ENCODE results near the gene AVEN. TPM values are rescaled to one million over a fixed set of nuclear protein-coding genes. Genes with fewer than 3 reads are reported as not detected.
"Not testable (repeated sequence)": the region's sequence is repeated elsewhere in the genome, so short reads cannot be mapped to it uniquely, and the experiment has no call there.

Gene AVEN
- total RNA-seq, 2 experiments from 2014 or later = 14.9 to 15.3 TPM

GRCh38 chr15:34050385-34050784, 11.4 kb upstream of the AVEN start:
- H3K27me3 Mint-ChIP-seq, H3K4me3 Mint-ChIP-seq, H3K4me1 Mint-ChIP-seq, H3K27ac Mint-ChIP-seq, DNase-seq: not testable (repeated sequence)
- peaks cover 28% of the 10 kb centered on the region for H3K36me3 Mint-ChIP-seq
- H3K9me3 Mint-ChIP-seq = peaks cover 22% of the 10 kb centered on the region

GRCh38 chr15:34049112-34049511, 10.1 kb upstream of the AVEN start:
- Mint-ChIP-seq H3K27me3 (no peaks in the 10 kb centered on the region), H3K4me3 (no peak overlapping the region), H3K9me3 (peaks cover 22% of the 10 kb centered on the region), H3K27ac (no peak overlapping the region), H3K4me1 (no peaks in the 10 kb centered on the region), H3K36me3 (peaks cover 28% of the 10 kb centered on the region)
- no peak for DNase-seq

GRCh38 chr15:34047893-34048775, 9.1 kb upstream of the AVEN start:
- H3K27ac Mint-ChIP-seq = no peak overlapping the region
- H3K36me3 Mint-ChIP-seq = peaks cover 28% of the 10 kb centered on the region
- H3K4me3 Mint-ChIP-seq = no peak overlapping the region
- peaks cover 10% of the 10 kb centered on the region for H3K4me1 Mint-ChIP-seq
- H3K27me3 Mint-ChIP-seq = no peaks in the 10 kb centered on the region
- no peak for DNase-seq
- peaks cover 22% of the 10 kb centered on the region for H3K9me3 Mint-ChIP-seq

- Mint-ChIP-seq H3K36me3 (peaks cover 27% of the 10 kb centered on the region), H3K9me3 (peaks cover 21% of the 10 kb centered on the region), H3K4me1 (peaks cover 10% of the 10 kb centered on the region), H3K27me3 (no peaks in the 10 kb centered on the region), H3K27ac (no peak overlapping the region), H3K4me3 (no peak overlapping the region)
- no peak for DNase-seq
Observed at GRCh38 chr15:34046471-34047145, 7.6 kb upstream of the AVEN start.

GRCh38 chr15:34043813-34044212, 4.8 kb upstream of the AVEN start:
- Mint-ChIP-seq H3K27ac (no peak overlapping the region), H3K9me3 (no peaks in the 10 kb centered on the region), H3K36me3 (peaks cover 3% of the 10 kb centered on the region), H3K4me1 (peaks cover 21% of the 10 kb centered on the region), H3K4me3 (no peak overlapping the region), H3K27me3 (no peaks in the 10 kb centered on the region)
- DNase-seq = no peak

GRCh38 chr15:34043391-34043790, 4.4 kb upstream of the AVEN start:
- H3K4me3 Mint-ChIP-seq = no peak overlapping the region
- H3K27ac Mint-ChIP-seq = no peak overlapping the region
- H3K36me3 Mint-ChIP-seq = peaks cover 2% of the 10 kb centered on the region
- H3K4me1 Mint-ChIP-seq = peaks cover 21% of the 10 kb centered on the region
- no peaks in the 10 kb centered on the region for H3K27me3 Mint-ChIP-seq
- H3K9me3 Mint-ChIP-seq = no peaks in the 10 kb centered on the region
- no peak for DNase-seq

GRCh38 chr15:34039790-34040113, 748 bp upstream of the AVEN start:
- H3K4me3 Mint-ChIP-seq = peak overlapping the region; percentile 75
- H3K9me3 Mint-ChIP-seq = no peaks in the 10 kb centered on the region
- no peaks in the 10 kb centered on the region for H3K36me3 Mint-ChIP-seq
- H3K27ac Mint-ChIP-seq = peak overlapping the region; percentile 88
- H3K27me3 Mint-ChIP-seq = no peaks in the 10 kb centered on the region
- H3K4me1 Mint-ChIP-seq = peaks cover 24% of the 10 kb centered on the region
- DNase-seq = no peak

- DNase-seq = peak; percentile 78
Observed at GRCh38 chr15:34038023-34038870, 757 bp downstream of the AVEN start.

GRCh38 chr15:34031987-34032760, 6.8 kb downstream of the AVEN start:
- no peak for DNase-seq
- Mint-ChIP-seq H3K27ac (no peak overlapping the region), H3K27me3 (no peaks in the 10 kb centered on the region), H3K9me3 (peaks cover 3% of the 10 kb centered on the region), H3K4me3 (no peak overlapping the region), H3K36me3 (peaks cover 8% of the 10 kb centered on the region), H3K4me1 (peaks cover 13% of the 10 kb centered on the region)

More at GRCh38 chr15:34038023-34038870, 757 bp downstream of the AVEN start:
- Mint-ChIP-seq H3K4me1 (peaks cover 16% of the 10 kb centered on the region), H3K27me3 (no peaks in the 10 kb centered on the region), H3K4me3 (peak overlapping the region; percentile 91), H3K9me3 (no peaks in the 10 kb centered on the region), H3K36me3 (no peaks in the 10 kb centered on the region), H3K27ac (peak overlapping the region; percentile 88)

- Mint-ChIP-seq H3K27ac (no peak overlapping the region), H3K9me3 (peaks cover 3% of the 10 kb centered on the region), H3K36me3 (peaks cover 8% of the 10 kb centered on the region), H3K27me3 (no peaks in the 10 kb centered on the region), H3K4me3 (no peak overlapping the region), H3K4me1 (peaks cover 11% of the 10 kb centered on the region)
- DNase-seq = no peak
Observed at GRCh38 chr15:34027606-34028005, 11.4 kb downstream of the AVEN start.

- Mint-ChIP-seq H3K27me3 (no peaks in the 10 kb centered on the region), H3K4me3 (no peak overlapping the region), H3K4me1 (no peaks in the 10 kb centered on the region), H3K36me3 (peaks cover 13% of the 10 kb centered on the region), H3K27ac (no peak overlapping the region), H3K9me3 (peaks cover 3% of the 10 kb centered on the region)
- no peak for DNase-seq
Observed at GRCh38 chr15:34025252-34025651, 13.8 kb downstream of the AVEN start.

GRCh38 chr15:34023907-34024306, 15.1 kb downstream of the AVEN start:
- H3K27ac Mint-ChIP-seq = no peak overlapping the region
- H3K9me3 Mint-ChIP-seq = peaks cover 5% of the 10 kb centered on the region
- no peak for DNase-seq
- peaks cover 18% of the 10 kb centered on the region for H3K36me3 Mint-ChIP-seq
- H3K4me3 Mint-ChIP-seq = no peak overlapping the region
- H3K27me3 Mint-ChIP-seq = no peaks in the 10 kb centered on the region
- H3K4me1 Mint-ChIP-seq = no peaks in the 10 kb centered on the region

GRCh38 chr15:34019369-34019990, 19.5 kb downstream of the AVEN start:
- Mint-ChIP-seq H3K4me3 (no peak overlapping the region), H3K4me1 (peaks cover 13% of the 10 kb centered on the region), H3K9me3 (peaks cover 2% of the 10 kb centered on the region), H3K36me3 (peaks cover 18% of the 10 kb centered on the region), H3K27ac (no peak overlapping the region), H3K27me3 (peaks cover 3% of the 10 kb centered on the region)
- DNase-seq = no peak

GRCh38 chr15:34018738-34019137, 20.3 kb downstream of the AVEN start:
- peaks cover 13% of the 10 kb centered on the region for H3K4me1 Mint-ChIP-seq
- peaks cover 20% of the 10 kb centered on the region for H3K36me3 Mint-ChIP-seq
- not testable (repeated sequence) for H3K27ac Mint-ChIP-seq, H3K27me3 Mint-ChIP-seq, H3K4me3 Mint-ChIP-seq, H3K9me3 Mint-ChIP-seq, DNase-seq
